Measurements from ENCODE around the gene KRT37.
"Not testable (repeated sequence)": the region's sequence is repeated elsewhere in the genome, so short reads cannot be mapped to it uniquely, and the experiment has no call there.

KRT37 gene

DNA sequence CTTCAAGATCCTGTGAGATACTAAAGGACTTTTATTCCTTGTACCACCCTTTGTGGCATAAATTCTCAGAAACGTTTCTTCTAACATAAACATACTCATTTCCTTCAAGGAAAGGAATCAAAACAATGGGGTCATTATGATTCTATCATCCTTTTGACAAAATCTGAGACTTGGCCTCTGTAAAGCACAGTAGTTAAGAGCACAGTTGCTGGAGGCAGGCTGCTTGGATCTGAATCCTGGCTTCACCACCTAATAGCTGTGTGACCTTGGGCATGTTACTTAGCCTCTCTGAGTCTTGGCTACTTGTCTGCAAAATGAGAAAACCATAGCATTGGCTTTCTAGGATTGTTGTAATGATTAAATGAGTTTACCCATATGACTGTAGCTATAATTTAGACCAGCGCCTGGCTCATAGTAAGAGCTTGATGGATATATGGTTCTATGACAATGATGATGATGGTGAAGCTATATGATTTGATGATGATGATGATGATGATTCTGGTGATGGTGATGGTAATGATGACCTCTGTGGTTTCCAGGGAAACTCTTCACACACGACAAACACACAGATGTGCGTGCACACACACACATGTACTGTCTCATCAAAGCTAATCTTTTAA lies 20.9 kb downstream of the KRT37 start:
- no peak for FAIRE-seq

- no peak for FAIRE-seq
Measured at GRCh38 chr17:41402161-41402560, 22.2 kb downstream of the KRT37 start.

DNA sequence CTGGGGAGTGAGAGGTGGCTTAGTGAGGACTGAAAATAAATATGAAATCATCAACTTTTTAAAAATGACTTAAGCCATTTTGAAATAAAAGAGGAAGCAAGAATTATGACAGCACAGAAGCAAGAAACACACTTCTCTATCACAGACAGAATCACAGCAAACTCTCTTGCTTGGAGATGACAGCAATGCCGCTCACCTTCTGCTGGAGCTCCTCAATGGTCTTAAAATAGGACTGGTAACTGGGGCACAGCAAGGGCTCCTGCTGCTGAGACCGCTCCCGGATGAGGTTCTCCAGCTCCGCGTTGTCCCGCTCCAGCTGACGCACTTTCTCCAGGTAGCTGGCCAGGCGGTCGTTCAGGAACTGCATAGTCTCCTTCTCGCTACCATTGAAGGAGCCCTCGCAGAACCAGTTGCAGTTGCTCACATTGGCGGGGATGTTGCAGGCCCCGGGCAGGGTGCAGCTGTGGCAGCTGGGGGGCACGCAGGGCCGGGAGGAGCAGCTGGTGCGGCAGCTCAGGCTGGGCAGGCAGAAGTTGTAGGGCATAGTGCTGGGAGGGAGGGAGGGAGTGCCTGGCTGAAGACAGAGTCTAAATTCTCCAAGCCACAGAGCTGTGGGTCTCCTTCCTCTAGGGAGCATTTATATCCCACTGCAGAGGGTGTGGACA lies 27.3 kb downstream of the KRT37 start, which contains the start of gene KRT31:
TSS of gene KRT31 (minus strand) at position 613 of the 665 bp plus-strand sequence. CDS start at position 544, 69 bp downstream.
- no peak for FAIRE-seq

DNA sequence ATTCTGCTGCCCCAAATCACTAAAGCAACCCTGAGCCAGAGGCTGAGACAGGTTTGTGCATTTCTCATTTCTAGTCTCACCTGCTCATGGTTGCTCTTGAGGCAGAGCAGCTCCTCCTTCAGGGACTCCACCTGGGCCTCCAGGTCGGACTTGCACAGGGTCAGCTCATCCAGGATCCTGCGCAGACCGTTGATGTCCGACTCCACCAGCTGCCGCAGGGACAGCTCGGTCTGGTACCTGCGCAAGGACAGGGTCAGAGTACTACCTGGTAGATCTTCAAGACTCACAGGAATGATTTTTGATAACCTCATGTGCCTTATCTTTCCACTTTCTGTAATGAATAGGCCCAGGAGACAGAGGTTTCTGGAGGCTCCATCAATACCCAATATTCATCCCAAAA lies 28.0 kb downstream of the KRT37 start:
- no peak for FAIRE-seq

DNA sequence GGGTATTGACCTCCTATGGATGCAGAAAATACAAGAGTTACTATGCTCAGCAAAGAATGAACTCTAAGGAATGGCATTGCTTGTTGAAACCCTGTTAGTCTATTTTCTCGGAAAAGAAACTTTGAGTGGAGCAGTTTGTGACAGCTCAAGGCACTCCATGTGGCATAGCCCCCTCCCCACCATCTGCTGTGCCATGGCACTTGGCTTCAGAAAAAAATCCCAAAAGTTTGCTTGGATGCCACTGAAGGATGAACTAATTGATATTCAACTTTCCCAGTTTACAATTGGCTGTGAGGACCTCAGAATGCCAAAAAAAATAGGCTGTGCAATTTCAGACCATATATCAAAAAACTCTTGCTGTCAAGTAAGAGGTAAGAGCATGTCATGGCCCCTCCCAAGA lies 28.8 kb downstream of the KRT37 start:
- FAIRE-seq: no peak

DNA sequence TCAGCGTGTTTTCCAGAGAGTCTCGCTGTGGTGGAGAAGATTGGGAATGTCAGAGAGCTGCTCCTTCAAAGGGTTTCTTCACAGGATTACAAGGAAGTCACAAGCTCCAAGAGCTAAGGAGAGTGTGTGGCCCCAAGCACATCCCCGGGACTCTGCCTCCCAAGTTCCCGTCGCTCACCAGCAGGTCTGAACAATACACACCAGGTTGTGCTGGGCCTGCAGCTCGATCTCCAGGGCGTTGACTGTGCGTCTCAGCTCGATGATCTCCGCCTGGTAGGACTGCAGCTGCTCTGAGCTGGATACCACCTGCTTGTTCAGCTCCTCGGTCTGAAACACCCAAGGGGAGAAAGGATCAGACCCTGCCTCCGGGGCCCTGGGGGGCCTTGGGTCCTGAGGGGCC lies 29.3 kb downstream of the KRT37 start:
- not testable (repeated sequence) for FAIRE-seq

- no peak for FAIRE-seq
Measured at GRCh38 chr17:41394254-41394996, 30.0 kb downstream of the KRT37 start.

- no peak for FAIRE-seq
Measured at GRCh38 chr17:41393826-41394225, 30.6 kb downstream of the KRT37 start.

DNA sequence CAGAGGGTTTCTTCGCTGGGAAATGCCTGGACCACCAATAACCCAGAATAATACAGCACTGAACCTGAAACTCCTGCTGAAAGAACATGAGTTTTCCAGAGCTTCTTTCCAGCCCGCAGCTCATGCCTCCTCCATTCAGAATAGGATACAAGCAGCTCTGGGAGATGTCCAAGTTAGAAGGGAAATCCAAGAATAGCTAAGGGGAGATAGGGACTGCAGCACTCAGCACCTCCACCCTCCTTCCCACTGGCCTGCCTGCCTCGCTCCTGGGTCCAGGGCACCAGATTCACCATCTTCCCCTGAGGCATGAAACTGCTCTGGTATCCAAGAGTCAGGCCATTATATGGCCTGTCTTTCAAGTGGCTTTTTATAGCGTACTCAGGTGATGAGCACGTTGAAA lies 31.1 kb downstream of the KRT37 start:
- no peak for FAIRE-seq

- FAIRE-seq: no peak
Measured at GRCh38 chr17:41392278-41392677, 32.1 kb downstream of the KRT37 start.

DNA sequence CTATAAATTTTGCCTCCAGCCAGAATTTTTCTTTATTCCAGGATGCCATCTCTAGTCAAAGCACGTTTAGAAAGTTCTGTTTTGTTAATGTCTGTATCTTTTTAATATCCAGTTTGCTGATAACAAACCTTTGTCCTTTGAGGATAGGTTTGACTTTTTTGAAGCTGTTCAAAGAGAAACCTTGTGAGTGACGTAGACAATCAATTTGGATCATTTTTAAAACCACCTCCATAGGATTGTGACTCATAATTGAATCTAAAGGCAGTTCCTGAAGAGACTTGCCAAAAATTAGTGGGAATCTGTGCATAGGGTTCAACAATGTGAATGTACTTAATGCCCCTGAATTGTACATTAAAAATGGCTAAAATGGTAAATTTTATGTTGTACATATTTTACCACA lies 32.9 kb downstream of the KRT37 start:
- FAIRE-seq: no peak

- FAIRE-seq: no peak
Measured at GRCh38 chr17:41390411-41390938, 33.9 kb downstream of the KRT37 start.

DNA sequence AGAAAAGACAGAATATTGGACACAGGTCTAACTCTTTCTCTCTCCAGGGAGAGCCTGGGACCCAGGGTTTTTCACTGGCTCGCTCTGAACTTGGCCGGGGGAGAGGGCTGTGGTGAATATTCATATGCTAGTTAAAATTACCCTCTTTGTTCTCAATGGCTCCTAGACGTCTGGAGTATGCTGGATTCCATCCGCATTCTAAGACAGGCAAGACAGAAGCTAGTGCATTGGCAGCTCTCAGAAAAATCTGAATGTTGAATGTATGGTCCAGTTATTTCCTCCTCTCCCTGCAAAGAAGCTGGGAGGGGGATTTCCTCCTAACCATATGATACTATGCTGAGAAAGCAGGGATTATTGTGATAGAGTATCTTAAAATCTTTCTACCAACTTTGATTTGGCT lies 36.7 kb downstream of the KRT37 start:
- FAIRE-seq: no peak

GRCh38 chr17:41386227-41386626 lies 38.2 kb downstream of the KRT37 start:
- no peak for FAIRE-seq

- no peak for FAIRE-seq
Measured at GRCh38 chr17:41383690-41384089, 40.7 kb downstream of the KRT37 start.

GRCh38 chr17:41382394-41382793 lies 42.0 kb downstream of the KRT37 start:
- no peak for FAIRE-seq

DNA sequence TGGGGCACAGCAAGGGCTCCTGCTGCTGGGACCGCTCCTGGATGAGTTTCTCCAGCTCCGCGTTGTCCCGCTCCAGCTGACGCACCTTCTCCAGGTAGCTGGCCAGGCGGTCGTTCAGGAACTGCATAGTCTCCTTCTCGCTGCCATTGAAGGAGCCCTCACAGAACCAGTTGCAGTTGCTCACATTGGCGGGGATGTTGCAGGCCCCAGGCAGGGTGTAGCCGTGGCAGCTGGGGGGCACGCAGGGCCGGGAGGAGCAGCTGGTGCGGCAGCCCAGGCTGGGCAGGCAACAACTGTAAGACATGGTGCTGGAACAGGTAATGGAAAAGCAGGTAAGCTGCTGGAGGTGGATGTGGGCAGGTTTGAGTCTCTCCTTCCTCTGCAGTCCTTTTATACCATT lies 42.4 kb downstream of the KRT37 start, which contains the start of gene KRT34:
TSS of gene KRT34 (minus strand) at position 364 of the 400 bp plus-strand sequence. CDS start at position 304, 60 bp downstream.
- FAIRE-seq: not testable (repeated sequence)

DNA sequence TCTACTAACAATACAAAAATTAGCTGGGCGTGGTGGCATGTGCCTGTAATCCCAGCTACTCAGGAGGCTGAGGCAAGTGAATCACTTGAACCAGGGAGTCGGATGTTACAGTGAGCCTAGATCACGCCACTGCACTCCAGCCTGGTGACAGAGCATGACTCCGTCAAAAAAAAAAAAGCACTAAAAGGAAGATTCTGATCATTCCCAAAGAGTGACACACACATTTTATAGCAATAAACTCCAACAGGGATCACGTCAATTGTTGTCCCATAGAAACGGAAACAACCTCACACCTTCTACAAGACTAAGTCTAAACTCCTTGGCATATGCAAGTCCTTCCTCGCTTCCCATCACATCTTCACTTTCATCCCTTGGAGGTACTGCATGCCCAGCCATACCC lies 44.3 kb downstream of the KRT37 start:
- not testable (repeated sequence) for FAIRE-seq

- no peak for FAIRE-seq
Measured at GRCh38 chr17:41377546-41377945, 46.8 kb downstream of the KRT37 start.
